HAP-1 (cell line): ENCODE results near the gene PSMA7.
"Not testable (repeated sequence)": the region's sequence is repeated elsewhere in the genome, so short reads cannot be mapped to it uniquely, and the experiment has no call there.

Experiments
- DNase-seq, 2 experiments: peaks; one replicate each; pipeline ENCODE4 v3.0.0-alpha.2; 2016 to 2020; ENCODE audit warnings: low spot score in 2 of 2
- H3K27me3 ChIP-seq: fragments of 250-450 bp; sonication (Bioruptor Pico); 2 replicates; pipeline ENCODE4 v1.5.1; 2020; ENCODE audit warnings: low read depth, mild to moderate bottlenecking, moderate library complexity
- H3K36me3 ChIP-seq: fragments of 250-450 bp; sonication (Bioruptor Pico); replicated peaks from 2 replicates; pipeline ENCODE4 v1.5.1; 2020; ENCODE audit warnings: mild to moderate bottlenecking
- H3K4me1 ChIP-seq: fragments of 250-450 bp; sonication (Bioruptor Pico); 2 replicates; pipeline ENCODE4 v1.5.1; 2020; ENCODE audit warnings: mild to moderate bottlenecking
- H3K4me3 ChIP-seq: fragments of 250-450 bp; sonication (Bioruptor Pico); 2 replicates; pipeline ENCODE4 v1.5.1; 2020; ENCODE audit warnings: mild to moderate bottlenecking, moderate library complexity
- H3K9me3 ChIP-seq: fragments of 250-450 bp; sonication (Bioruptor Pico); 2 replicates; pipeline ENCODE4 v1.5.1; 2020; ENCODE audit warnings: mild to moderate bottlenecking, moderate library complexity
- in situ Hi-C: fragments of 300-500 bp; cut with MboI; formaldehyde crosslinking; loops from 3 replicates; pipeline ENCODE4 v1.14.3; 2020; ENCODE audit warnings: low sequenced_read_pairs, inconsistent platforms, mixed read lengths

PSMA7 gene

DNA sequence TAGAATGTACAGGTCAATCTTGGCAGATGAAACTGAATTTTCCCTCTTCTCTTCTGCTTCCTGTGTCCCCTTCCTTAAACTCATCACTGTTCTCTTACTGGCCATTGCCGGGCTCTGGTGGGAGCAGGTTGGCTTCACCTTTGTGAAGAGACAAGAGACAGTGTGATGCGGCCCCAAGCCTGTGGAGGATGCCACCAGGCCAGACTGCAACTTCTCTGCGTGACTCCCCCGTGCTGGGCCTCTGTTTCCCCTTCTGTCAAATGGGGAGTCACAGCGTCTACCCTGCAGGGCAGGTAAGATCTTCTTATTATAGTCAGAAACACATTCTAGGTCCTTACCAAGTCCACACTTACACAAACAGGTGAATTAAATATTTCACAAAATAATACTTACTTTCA lies 22.8 kb downstream of the PSMA7 start:
- H3K27me3 ChIP-seq: no peaks in the 10 kb centered on the region
- H3K4me3 ChIP-seq: no peak overlapping the region
- in situ Hi-C loops: loop anchor here (5.0 kb wide), 1 partner anchor 58 kb away; no protein-coding TSS in a partner anchor
- H3K4me1 ChIP-seq: peaks cover 8% of the 10 kb centered on the region; the same call in 1 of the 2 replicates
- H3K36me3 ChIP-seq: peaks cover 13% of the 10 kb centered on the region
- no peak for DNase-seq
- no peaks in the 10 kb centered on the region for H3K9me3 ChIP-seq

DNA sequence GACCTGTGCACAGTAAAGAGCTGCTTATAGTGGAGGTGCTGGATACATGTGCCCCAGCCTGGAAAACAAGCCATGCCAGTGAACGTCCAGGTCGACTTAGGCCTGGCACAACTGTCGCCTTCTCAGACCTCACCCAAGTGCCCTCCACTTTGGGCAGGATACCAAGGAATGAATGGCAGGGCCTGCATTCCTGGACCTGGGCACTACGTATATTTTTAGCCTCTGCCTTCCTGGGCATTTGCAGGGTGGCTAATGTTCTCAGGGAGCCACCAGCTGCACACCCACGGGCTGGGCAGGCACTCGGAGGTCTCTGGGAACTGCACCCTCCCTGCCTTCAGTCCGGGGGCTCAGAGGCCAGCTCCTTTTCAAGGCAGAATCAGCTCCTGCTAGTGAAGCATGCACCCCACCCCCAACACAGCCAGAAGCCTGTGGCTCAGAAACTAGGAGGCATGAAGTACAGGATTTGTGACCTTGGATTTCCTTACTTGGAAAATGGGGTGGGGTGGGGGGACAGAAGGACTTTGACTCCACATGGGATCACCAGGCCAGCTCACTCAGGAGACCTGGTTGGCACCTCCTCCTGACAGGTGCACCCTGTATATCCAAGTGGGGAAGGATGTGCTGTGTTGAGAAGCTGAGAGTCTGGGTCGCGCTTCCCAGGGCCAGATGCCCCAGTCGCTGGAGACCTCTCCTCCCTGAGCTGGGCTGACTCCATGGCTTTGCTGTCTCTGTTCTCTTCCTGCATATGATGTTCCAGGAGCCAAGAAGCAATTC lies 23.4 kb downstream of the PSMA7 start:
- DNase-seq: no peak

DNA sequence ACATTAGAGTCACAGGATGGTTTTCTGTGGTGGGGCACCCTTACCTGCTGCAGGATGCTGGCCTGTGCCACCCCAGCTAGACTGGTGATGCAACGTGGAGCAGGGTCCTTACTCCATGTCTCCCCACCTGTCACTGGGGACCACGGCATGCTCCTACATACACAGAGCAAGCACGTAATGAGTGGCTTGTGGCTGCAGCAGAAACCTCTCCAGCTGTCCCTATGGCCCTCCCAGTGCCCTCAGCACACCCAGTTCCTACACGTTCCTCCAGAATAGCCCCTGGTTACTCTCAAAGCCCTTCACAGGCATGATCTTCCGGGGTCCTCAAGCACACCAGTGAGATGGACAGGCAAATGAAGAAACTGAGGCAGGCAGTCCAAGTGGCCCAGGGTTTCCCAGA lies 24.1 kb downstream of the PSMA7 start:
- Histone ChIP-seq H3K9me3 (no peaks in the 10 kb centered on the region), H3K36me3 (peaks cover under 1% of the 10 kb centered on the region; the same call in 1 of the 2 replicates), H3K4me1 (peaks cover 8% of the 10 kb centered on the region; the same call in 1 of the 2 replicates), H3K4me3 (no peak overlapping the region), H3K27me3 (no peaks in the 10 kb centered on the region)
- no peak for DNase-seq
- in situ Hi-C loops: no loop called here

More for the DNA sequence above, 23.4 kb downstream of the PSMA7 start:
- no peaks in the 10 kb centered on the region for H3K27me3 ChIP-seq
- no peaks in the 10 kb centered on the region for H3K9me3 ChIP-seq
- H3K4me3 ChIP-seq: no peak overlapping the region
- in situ Hi-C loops: loop anchor here (5.0 kb wide), 1 partner anchor 57 kb away; no protein-coding TSS in a partner anchor
- peaks cover 7% of the 10 kb centered on the region for H3K36me3 ChIP-seq
- peaks cover 8% of the 10 kb centered on the region; the same call in 1 of the 2 replicates for H3K4me1 ChIP-seq

DNA sequence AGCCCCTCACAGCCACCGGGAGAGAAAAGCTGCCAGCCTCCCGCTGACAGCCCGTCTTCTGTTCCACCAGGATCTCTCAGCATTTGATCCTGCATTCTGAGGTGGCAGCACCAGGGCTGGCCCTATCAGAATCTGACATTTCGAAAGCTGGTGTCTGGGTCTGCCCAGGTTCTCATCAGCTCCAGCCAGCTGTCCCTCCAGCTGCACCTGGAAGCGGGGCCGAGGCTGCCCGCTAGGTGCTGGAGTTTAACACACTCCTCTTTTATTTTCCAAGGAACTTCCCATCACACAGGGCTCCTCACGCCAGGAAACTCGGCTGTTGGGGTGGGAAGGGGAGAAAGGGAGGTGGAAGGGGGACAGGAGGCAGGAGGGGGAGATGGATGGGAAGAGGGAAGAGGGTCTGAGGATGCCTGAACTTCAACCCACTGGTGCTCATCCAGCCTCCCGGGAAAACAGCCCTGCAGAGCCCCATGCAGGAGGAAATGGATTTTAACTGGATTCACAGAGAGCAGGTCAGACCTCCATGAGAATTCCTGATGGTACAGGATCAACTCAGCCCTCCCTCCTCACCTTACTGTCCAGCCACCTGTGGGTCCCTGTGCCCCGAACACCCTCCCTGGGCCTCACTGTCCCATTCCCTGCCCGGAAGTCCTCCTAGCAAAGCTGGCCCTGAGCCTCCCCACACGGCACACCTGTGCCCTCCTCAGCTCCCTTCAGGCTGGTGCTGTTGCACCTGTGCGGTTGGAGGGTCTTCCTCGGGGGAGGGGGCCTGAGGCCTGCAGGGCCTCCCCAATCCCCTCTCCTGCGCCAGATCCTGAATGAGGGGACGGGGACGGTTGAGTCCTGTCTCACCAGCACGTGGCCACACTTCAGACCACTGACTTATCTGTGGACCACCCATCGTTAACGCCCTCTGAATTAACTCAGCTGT lies 24.8 kb downstream of the PSMA7 start:
- no peaks in the 10 kb centered on the region for H3K9me3 ChIP-seq
- peaks cover 4% of the 10 kb centered on the region; the same call in 1 of the 2 replicates for H3K4me1 ChIP-seq
- H3K4me3 ChIP-seq: no peak overlapping the region
- no peak for DNase-seq
- H3K27me3 ChIP-seq: no peaks in the 10 kb centered on the region
- in situ Hi-C loops: no loop called here
- no peaks in the 10 kb centered on the region; the same call in 1 of the 2 replicates for H3K36me3 ChIP-seq

DNA sequence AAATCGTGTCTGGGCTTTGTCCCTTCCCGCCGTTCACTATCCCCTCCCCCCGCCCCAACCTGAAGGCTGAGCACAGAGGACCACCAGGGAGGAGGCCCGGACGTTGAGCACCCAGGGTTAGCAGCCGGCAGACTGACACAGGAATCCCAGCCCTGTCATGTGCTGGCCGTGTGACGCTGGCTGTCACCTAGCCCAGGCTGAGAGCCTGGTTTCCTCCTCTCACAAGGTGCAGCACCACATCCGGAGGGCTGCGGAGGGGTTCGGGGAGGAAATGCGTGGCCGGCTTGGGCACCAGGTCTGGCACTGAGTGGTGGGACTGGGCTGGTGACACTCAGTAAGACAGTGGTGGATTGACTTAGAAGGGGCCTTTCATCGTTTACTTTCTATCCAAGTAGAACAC lies 25.5 kb downstream of the PSMA7 start:
- DNase-seq: no peak
- Histone ChIP-seq H3K4me3 (no peak overlapping the region), H3K4me1 (peaks cover 2% of the 10 kb centered on the region; the same call in 1 of the 2 replicates), H3K9me3 (no peaks in the 10 kb centered on the region), H3K36me3 (no peaks in the 10 kb centered on the region), H3K27me3 (no peaks in the 10 kb centered on the region)
- in situ Hi-C loops: no loop called here

DNA sequence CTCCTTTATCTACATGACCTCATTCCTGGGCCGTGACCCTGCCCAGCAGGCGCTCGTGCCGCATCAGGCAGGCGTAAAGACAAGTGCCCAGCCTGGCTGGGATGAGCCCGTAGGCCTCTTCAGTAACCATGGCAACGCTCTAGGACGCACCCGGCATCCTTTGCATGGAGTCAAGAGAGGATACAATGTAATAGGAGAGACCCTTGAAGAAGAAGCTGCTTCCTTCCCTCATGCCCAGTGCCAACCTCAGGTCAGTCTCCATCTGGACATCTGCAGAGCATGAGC lies 25.9 kb downstream of the PSMA7 start:
- Histone ChIP-seq H3K9me3 (no peaks in the 10 kb centered on the region), H3K27me3 (no peaks in the 10 kb centered on the region), H3K4me1 (peaks cover 2% of the 10 kb centered on the region; the same call in 1 of the 2 replicates), H3K4me3 (no peak overlapping the region), H3K36me3 (no peaks in the 10 kb centered on the region)
- no peak for DNase-seq
- in situ Hi-C loops: no loop called here

DNA sequence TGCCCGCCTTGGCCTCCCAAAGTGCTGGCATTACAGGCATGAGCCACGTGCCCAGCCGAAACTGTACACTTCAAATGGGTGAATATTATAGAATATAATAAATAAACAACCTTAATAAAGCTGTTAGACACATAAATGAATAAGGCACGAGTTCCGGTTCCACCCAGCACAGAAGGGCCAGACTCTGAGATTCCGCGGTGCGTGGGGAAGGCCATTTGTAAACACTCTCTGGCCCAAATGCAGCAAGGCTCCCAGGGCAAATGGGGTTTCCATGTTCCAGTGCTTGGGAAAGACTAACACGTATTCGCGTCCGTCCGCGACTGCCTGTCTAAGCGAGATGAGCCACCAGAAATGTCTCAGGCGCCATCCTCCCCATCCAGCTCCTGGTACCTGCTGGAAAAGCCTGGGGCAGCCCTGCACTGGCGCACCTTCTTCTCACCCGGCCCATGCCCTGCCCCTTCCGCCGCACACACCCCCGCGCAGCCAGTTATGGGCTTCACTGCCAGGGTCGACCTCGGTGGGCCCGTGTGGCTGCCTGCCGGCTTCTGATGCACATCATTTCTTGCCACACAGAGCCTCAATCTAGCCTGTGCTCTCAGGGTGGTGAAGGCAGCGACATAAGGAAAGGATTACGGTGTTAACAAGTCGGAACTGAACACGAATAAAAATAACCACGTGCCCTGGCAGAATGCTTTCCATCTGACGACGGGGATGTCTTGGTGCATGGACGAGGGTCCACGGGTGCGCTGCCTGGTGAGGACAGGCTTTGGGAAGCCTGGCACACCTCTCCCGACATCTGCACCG lies 26.4 kb downstream of the PSMA7 start:
- Histone ChIP-seq H3K36me3 (no peaks in the 10 kb centered on the region), H3K4me3 (no peak overlapping the region), H3K9me3 (no peaks in the 10 kb centered on the region), H3K27me3 (no peaks in the 10 kb centered on the region), H3K4me1 (peaks cover 2% of the 10 kb centered on the region; the same call in 1 of the 2 replicates)
- in situ Hi-C loops: no loop called here
- DNase-seq: no peak

DNA sequence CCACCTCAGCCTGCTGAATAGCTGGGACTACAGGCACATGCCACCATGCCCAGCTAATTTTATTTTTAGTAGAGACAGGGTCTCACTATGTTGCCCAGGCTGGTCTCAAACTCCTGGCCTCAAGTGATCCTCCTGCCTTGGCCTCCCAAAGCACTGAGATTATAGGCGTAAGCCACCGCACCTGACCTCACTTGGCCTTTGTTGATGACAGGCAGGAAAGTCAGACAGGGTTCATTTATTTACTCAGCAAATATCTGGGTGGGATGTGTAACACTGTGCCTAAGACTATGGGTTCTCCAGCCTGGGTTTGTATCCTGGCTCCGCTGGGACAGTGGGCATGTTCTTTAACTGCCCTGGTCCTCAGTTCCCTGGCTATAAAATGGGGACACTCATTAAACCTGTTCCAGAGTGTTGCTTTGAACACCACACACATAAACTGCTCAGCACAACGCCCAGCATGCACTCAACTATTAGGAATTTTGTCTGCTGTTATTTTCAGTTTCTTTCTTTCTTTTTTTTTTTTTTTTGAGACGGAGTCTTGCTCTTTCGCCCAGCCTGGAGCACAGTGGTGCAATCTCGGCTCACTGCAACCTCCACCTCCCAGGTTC lies 27.3 kb downstream of the PSMA7 start:
- H3K9me3 ChIP-seq, H3K4me1 ChIP-seq, in situ Hi-C loops, H3K27me3 ChIP-seq, H3K4me3 ChIP-seq, H3K36me3 ChIP-seq, DNase-seq: not testable (repeated sequence)

DNA sequence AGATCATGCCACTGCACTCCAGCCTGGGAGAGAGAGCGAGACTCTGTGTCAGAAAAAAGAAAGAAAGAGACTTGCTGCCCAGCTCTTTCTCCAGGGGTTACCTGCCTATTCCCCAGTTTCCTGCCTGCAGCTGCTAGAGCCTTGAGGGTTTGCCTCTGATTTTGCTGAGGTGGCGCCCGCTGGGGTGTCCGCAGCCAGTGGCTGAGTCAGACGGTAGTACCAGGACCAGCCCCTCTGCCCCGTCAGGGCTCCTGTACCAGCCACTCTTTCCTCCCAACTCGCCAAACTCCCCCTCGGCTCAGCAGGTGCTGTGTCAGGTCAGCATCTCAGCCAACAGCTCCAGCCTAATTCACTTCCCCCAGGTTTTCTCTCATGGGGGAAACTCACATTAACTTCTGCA lies 28.3 kb downstream of the PSMA7 start:
- Histone ChIP-seq H3K4me3 (no peak overlapping the region), H3K27me3 (no peaks in the 10 kb centered on the region), H3K9me3 (peaks cover 9% of the 10 kb centered on the region), H3K4me1 (no peaks in the 10 kb centered on the region), H3K36me3 (no peaks in the 10 kb centered on the region)
- no peak for DNase-seq
- in situ Hi-C loops: no loop called here

DNA sequence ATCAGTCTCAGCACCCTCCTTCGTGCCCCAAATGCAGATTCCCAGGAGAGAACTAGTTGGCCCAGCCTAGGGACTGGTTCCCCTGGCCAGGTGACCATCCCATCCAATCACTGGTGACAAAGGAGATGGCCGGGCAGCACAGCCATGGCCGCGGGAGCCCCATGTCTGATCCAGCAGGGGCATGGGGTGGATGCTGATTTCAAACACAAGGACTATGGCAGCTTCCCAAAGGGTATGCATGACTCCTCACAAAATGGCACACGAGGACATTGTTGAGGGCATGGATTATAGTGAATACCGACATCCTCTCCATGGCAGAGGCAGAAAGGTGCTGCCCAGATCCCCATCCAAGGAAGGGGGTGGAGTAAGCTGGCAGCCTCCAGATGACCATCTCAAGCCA lies 30.8 kb downstream of the PSMA7 start:
- in situ Hi-C loops: no loop called here
- H3K4me1 ChIP-seq: no peaks in the 10 kb centered on the region
- no peaks in the 10 kb centered on the region for H3K27me3 ChIP-seq
- H3K36me3 ChIP-seq: no peaks in the 10 kb centered on the region
- peaks cover 28% of the 10 kb centered on the region for H3K9me3 ChIP-seq
- no peak for DNase-seq
- no peak overlapping the region for H3K4me3 ChIP-seq

DNA sequence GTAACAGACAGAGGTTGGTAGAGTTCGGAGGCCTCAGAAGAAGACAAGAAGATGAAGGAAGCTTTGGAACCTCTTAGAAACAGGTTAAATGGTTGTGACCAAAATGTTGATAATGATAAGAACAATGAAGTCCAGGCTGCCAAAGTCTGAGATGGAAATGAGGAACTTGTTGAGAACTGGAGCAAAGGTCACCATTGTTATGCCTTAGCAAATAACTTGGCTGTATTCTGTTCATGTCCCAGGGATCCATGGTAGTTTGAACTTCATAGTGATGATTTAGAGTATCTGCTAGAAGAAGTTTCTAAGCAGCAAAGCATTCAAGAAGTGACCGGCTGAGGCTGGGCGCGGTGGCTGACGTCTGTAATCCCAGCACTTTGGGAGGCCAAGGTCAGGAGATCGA lies 32.0 kb downstream of the PSMA7 start:
- Histone ChIP-seq H3K4me1 (no peaks in the 10 kb centered on the region), H3K36me3 (no peaks in the 10 kb centered on the region), H3K4me3 (no peak overlapping the region), H3K9me3 (peaks cover 28% of the 10 kb centered on the region), H3K27me3 (no peaks in the 10 kb centered on the region)
- no peak for DNase-seq
- in situ Hi-C loops: no loop called here

DNA sequence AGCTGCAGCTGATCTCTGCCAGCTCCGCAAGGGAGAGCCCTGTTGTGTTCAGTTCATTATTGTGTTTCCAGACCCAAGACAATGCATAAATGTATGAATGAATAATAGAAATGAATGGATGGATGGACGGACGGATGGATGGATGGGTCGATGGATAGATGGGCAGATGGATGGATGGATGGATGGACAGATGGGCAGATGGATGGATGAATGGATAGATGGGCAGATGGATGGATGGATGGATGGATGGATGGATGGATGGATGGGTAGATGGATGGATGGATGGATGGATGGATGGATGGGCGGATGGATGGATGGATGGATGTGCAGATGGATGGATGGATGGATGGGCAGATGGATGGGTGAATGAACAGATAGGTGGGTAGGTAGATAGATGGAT lies 37.6 kb downstream of the PSMA7 start:
- Histone ChIP-seq H3K27me3 (no peaks in the 10 kb centered on the region), H3K4me1 (no peaks in the 10 kb centered on the region), H3K36me3 (no peaks in the 10 kb centered on the region), H3K4me3 (no peak overlapping the region), H3K9me3 (peaks cover 24% of the 10 kb centered on the region)
- in situ Hi-C loops: no loop called here
- no peak for DNase-seq

DNA sequence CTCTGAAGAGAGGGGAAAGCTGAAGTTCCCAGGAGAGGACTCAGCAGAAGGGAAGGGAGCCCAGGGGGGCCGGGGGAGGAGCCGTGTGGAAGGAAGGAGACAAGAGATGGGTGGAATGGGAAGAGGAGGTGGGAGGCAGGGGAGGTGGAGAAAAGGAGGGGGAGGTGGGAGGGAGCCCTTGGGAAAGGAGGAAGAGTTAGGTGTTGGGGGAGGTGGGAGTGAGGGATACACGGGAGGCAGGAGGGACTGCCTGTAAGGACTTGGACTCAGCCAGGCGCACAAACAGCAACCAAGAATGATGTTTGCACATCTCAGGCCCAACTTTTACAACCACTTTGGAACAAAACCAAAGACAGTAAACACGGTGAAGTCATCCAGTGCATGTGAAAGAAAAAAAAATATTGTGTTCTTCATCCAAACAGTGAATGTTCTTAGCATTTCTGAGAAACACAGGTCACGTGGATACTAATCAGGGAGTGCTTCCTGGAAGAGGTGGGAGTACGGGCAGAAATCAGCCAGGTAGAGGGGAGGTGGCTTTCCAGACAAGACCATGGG lies 38.3 kb downstream of the PSMA7 start:
- H3K9me3 ChIP-seq: peaks cover 19% of the 10 kb centered on the region; the same call in 1 of the 2 replicates
- H3K27me3 ChIP-seq: no peaks in the 10 kb centered on the region
- H3K36me3 ChIP-seq: no peaks in the 10 kb centered on the region
- DNase-seq: no peak
- no peaks in the 10 kb centered on the region for H3K4me1 ChIP-seq
- no peak overlapping the region for H3K4me3 ChIP-seq
- in situ Hi-C loops: no loop called here
